Peyer's patch (tissue), 4 donors: ENCODE results near the gene SLC6A1.

Experiments used
- CTCF ChIP-seq, 6 experiments: fragments of 450-650 bp in 4 of 6; fragments of 200-600 bp in 2 of 6; sonication (generic) in 1 of 6; IDR thresholded peaks; one replicate each; pipeline ENCODE4 v1.5.1; 2017 to 2019; ENCODE audit warnings: antibody characterized with exemption in 6 of 6, mild to moderate bottlenecking in 3 of 6, moderate library complexity in 1 of 6
- POLR2A ChIP-seq, 2 donors: fragments of 450-650 bp; IDR thresholded peaks; one replicate each; pipeline ENCODE4 v1.5.1; 2017; ENCODE audit warnings: antibody characterized with exemption in 2 of 2, mild to moderate bottlenecking in 2 of 2, moderate library complexity in 2 of 2

- TF ChIP-seq CTCF (IDR thresholded peaks at IDR 0.05), result no peak
- TF ChIP-seq POLR2A (IDR thresholded peaks at IDR 0.05), result no peak
Measured at GRCh38 chr3:10996345-10997013, 3.9 kb downstream of the SLC6A1 start.
